NOMO-1 treated with DMSO at 0.1 percent for 48 hours (cell line): ENCODE data around the gene SMC1B.
"Not testable (repeated sequence)": the region's sequence is repeated elsewhere in the genome, so short reads cannot be mapped to it uniquely, and the experiment has no call there.

Experiments
- DNase-seq: peaks from one replicate; lab custom pipeline; 2025; ENCODE audit not compliant: unreplicated experiment; lab: John Stamatoyannopoulos, UW

SMC1B gene

GRCh38 chr22:45305456-45306075 lies 107.8 kb downstream of the SMC1B start:
- DNase-seq, result no peak

- no peak for DNase-seq
Measured at GRCh38 chr22:45304971-45305370, 108.4 kb downstream of the SMC1B start.

GRCh38 chr22:45303181-45303580 lies 110.2 kb downstream of the SMC1B start:
- DNase-seq, result no peak

GRCh38 chr22:45302751-45303150 lies 110.6 kb downstream of the SMC1B start:
- peak; percentile 23 for DNase-seq

GRCh38 chr22:45298934-45299505 lies 114.4 kb downstream of the SMC1B start:
- no peak for DNase-seq

- peak; percentile 62 for DNase-seq
Measured at GRCh38 chr22:45296628-45297297, 116.6 kb downstream of the SMC1B start.

- DNase-seq, result no peak
Measured at GRCh38 chr22:45295492-45295891, 117.9 kb downstream of the SMC1B start.

GRCh38 chr22:45295004-45295403 lies 118.4 kb downstream of the SMC1B start:
- DNase-seq, result not testable (repeated sequence)
